Activated CD8-positive, alpha-beta memory T cell treated with anti-CD3 and anti-CD28 coated beads, Interleukin-2, amount 50 U/mL, for 24 hours (primary cell): ENCODE results near the gene ZNF516.

Experiments used
- DNase-seq: peaks from one replicate; pipeline ENCODE4 v3.0.0-alpha.2; 2020; ENCODE audit errors: extremely low read depth

Gene ZNF516

GRCh38 chr18:76364282-76365259 is 130.5 kb downstream of the ZNF516 start:
- DNase-seq: no peak

GRCh38 chr18:76363436-76364120 is 131.5 kb downstream of the ZNF516 start:
- DNase-seq: no peak

GRCh38 chr18:76362676-76363075 is 132.4 kb downstream of the ZNF516 start:
- DNase-seq: no peak

GRCh38 chr18:76361219-76361618 is 133.8 kb downstream of the ZNF516 start:
- no peak for DNase-seq

- no peak for DNase-seq
Observed at GRCh38 chr18:76359909-76360308, 135.1 kb downstream of the ZNF516 start.

- no peak for DNase-seq
Observed at GRCh38 chr18:76358774-76359173, 136.3 kb downstream of the ZNF516 start.

GRCh38 chr18:76357585-76358260 is 137.3 kb downstream of the ZNF516 start:
- DNase-seq: no peak

GRCh38 chr18:76357174-76357573 is 137.9 kb downstream of the ZNF516 start:
- no peak for DNase-seq

GRCh38 chr18:76356666-76357065 is 138.4 kb downstream of the ZNF516 start:
- no peak for DNase-seq

GRCh38 chr18:76354348-76354747 is 140.7 kb downstream of the ZNF516 start:
- no peak for DNase-seq

- DNase-seq: no peak
Observed at GRCh38 chr18:76353500-76353899, 141.5 kb downstream of the ZNF516 start.

- no peak for DNase-seq
Observed at GRCh38 chr18:76353046-76353445, 142.0 kb downstream of the ZNF516 start.

GRCh38 chr18:76351961-76352581 is 143.0 kb downstream of the ZNF516 start:
- DNase-seq: no peak

- DNase-seq: no peak
Observed at GRCh38 chr18:76350134-76351025, 144.7 kb downstream of the ZNF516 start.

GRCh38 chr18:76349067-76349715 is 145.9 kb downstream of the ZNF516 start:
- peak; percentile 27 for DNase-seq

- DNase-seq: no peak
Observed at GRCh38 chr18:76348267-76349066, 146.6 kb downstream of the ZNF516 start.

GRCh38 chr18:76347341-76347740 is 147.7 kb downstream of the ZNF516 start:
- DNase-seq: no peak

GRCh38 chr18:76346490-76347130 is 148.4 kb downstream of the ZNF516 start:
- DNase-seq: no peak

GRCh38 chr18:76345901-76346300 is 149.1 kb downstream of the ZNF516 start:
- DNase-seq: no peak
